Epidermal melanocyte (primary cell): ENCODE data around the gene DNAJC30.

Experiments
- DNase-seq: peaks from one replicate; pipeline ENCODE4 v3.0.0; 2011; ENCODE audit warnings: low spot score; ENCODE audit not compliant: insufficient read length

Gene DNAJC30

DNA sequence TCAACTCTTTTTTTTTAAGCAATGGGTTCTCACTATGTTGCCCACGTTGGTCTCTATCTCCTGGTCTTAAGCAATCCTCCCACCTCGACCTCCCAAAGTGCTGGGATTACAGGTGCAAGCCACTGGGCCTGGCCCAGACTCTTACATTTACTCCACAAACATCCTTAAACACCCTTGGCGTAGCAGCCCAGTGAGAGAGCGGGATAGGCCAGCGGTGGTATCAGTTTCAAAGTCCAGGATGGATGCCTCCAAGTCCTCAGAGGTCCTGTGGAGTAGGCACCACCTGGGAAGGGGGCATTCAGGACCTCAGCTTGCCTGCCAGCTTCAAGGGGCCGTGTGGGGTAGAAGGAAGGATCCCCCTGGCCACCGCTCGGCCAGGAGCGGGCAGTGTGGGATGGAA, 33.7 kb downstream of the DNAJC30 start:
- DNase-seq: no peak

DNA sequence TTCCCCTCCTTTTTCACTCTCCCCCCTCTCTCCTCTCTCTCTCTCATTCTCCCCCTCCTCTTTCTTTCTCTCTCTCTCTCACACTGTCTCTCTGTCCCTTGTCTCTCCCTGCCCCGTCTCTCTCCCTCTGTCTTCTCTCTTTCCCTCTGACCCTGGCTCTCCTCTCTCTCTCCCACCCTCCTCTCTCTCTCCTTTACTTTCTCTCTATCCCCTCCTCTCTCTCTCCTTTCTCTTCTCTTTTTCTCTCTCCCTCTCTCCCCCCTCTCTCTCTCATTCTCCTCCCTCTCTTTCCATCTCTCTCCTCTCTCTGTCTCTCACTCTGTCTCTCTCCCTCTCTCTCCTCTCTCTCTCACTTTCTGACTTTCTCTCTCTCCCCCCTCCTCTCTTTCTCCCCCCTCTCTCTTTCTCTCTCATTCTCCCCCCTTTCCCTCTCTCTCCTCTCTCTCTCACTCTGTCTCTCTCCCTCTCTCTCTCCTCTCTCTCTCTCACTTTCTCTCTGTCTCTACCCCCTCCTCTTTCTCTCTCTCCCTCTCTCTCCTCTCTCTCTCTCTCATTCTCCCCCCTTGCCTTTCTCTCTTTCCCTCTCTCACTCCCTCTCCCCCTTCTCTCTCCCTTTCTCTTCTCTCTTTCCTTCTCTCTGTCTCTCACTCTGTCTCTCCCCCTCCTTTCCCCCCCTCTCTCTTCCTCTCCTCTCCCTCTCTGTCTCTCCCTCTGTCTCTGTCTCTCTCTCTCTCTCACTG, 34.5 kb downstream of the DNAJC30 start:
- no peak for DNase-seq

DNA sequence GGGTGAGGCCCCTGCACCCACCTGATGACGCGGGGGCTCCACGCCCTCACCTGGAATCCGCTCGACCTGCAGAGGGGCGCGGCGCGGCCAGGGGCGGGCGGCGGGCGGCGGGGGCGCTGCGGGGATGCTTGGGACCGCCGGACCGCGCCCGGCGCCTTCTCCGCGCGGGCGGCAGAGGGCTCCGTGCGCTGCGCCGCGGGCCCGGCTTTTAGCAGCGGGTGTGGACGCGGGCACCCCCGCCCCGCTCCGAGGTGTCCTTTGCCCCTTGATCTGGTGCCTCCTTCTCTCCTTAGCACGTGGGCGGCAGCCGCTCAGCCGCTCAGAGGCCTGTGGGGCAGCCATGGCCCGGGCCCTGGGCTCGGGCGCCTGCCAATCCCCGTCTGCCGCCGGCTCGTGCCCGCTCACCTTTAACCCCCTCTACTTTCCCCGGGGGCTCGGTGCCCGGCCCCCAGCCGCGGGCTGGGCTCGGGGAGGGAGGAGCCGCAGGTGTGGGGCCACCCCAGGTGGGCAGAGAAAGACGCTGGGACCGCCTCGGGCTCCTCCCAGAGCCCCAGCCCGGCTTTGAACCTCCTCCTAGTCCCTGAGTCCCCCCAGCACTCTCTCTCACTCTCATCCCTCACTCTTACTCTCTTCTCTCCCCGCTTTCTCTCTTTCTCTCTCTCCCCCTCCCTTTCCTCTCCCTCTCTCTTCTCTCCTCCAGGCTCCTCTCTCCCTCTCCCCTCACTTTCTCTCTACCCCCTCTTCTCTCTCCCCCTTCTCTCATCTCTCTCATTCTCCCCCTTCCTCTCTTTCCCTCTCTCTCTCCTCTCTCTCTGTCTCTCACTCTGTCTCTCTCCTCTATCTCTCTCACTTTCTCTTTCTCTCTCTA, 35.3 kb downstream of the DNAJC30 start:
- no peak for DNase-seq

DNA sequence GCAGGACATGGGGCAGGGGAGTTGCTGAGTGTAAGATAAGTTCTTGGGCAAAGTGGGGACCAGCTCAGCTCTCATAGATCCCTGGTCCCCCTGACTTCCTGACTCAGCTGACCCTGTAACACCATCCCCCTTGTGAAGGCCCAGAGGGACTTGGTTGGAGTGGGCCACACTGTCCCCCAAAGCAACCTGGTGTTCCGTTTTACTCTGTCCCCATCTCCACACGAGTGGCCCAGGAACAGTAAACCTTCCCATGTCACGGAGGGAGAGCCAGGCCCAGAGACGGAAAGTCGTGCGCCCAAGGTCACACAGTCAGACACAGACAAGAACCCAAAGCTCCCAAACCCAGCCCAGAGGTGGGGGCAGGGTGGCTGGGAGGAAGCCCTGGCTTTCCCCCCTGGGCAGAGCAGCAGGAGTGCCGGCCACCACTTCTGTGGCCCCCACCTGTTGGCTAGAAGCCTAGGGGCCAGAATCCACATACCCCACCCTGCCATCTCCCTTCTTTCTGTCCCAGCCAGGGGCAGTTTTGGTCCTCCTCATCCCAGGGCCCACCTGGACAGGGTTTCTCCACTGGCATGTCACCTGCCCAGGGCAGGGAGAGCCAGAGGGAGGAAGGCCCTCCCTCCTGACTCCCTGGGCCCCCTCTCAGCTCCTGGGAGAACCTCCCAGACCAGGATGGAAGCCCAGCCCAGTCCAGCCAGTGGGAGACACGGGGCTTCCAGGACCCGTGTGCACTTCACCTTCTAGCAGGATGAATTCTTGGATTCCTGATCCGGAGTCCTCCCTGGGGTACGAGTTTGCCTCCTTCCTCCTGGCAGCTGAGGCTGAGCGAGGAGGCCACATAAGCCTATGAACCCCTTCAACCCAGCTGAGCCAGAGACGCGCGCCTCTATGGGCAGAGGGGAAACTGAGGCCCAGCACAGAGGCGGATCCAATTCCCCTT, 36.2 kb downstream of the DNAJC30 start:
- DNase-seq: no peak

DNA sequence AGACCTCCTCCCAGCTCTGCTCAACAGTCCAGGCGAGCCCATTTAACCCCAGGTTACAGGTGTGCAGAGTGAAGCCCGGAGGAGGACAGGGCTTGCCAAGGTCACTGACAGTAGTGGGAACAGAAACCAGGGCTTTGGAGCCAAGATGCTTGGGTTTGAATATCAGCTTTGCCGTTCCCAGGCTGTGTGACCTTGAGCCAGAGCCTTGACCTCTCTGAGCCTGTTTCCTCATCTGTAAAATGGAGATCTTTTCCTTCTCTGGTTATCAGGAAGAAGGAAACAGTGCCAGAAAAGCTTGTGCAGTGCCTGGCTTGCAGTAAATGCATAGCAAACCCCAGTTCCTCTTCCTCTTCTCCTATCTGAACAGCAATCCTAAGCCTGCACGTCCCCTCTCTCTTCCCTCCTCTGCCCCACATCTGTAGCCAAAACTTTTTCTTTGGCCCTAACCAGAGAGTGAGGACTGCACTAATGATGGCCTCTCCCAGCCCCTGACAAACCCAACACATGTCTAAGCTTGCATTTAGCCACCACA, 37.5 kb downstream of the DNAJC30 start:
- DNase-seq: no peak

DNA sequence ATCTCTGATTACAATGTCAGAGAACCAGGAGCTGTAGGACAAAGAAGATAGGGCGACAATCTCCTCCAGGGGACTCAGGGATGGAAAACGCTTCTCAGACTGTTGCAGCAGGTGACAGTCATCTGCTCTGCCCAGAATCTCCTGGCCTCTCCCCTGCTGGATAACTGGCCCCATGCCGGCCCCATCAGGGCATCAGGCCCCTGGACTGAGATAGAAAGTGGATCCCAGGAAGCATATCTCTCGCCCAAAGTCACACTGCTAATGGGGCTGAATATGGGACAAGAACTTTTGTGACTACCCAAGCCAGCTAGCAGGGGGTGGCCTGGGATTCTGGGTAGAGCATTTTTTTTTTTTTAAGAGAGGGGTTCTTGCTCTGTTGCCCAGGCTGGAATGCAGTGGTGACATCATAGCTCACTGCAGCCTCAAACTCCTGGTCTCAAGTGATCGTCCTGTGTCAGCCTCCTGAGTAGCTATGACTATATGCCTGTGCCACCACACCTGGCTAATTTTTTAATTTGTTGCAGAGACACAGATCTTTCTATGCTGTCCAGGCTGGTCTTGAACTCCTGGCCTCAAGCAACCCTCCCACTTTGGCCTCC, 38.5 kb downstream of the DNAJC30 start:
- no peak for DNase-seq

DNA sequence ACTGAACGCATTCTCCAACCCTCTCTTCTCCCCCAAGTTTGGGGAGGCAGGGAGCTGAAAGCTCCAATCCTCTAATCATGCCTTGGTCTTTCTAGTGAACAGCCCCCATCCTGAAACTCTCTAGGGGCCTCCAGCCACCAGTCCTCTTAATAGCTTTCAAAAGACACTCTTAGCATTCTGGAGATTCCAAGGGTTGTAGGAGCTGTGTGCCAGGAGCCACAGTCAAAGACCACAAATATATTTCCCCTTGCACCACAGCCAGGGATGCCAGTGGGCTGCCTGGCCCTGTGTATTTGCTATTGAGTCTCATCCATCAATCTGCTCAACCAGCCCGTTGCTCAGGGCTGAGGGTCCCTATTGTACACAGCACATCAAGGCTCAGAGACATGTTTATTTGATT, 40.4 kb downstream of the DNAJC30 start:
- DNase-seq: no peak

DNA sequence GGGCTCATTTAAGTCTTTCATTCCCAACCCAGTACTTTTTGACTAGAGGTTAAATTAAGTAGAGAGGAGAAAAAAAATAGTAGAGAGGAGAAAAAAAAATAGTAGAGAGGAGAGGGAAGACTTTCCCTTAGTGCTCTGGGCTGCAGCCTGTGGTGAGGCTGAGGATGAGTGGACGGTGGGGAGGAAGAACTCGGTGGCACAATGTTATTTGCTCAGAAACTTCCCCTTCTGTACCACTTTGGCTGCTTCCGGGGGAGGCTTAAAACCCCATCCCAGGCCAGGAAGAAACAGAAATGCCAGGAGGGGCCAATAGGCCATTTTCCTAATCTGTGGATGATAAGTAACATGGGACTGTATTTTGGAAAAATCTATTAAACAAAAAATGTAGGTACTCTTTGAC, 44.3 kb downstream of the DNAJC30 start:
- DNase-seq: no peak

DNA sequence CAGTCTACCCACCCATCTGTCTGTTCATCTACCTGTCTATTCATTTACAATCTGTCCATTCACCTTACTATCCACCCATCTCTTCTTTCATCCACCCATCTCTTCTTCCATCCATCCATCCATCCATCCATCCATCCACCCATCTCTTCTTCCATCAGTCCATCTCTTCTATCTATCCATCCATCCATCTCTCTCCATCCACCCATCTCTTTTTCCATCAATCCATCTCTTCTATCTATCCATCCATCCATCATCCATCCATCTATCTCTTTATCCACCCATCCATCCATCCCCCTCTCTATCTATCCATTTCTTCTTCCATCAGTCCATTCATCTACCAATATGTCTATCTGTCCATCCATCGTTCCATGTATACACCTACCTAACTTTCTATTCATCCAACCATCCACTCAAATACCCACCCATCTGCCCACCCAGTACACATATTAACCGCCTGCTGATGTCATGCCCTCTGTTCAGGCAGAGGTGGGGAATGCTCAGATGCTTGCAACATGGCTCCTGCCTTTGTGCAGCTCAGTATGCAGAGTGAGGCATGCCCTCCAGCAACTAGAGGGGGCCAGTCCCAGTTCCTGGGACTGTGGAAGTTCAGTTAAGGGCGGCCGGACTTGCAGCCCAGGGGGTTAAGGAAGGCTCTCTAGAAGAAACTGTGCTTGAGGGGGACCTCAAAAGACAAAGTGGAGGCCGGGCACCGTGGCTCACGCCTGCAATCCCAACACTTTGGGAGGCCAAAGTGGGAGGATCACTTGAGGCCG, 47.6 kb downstream of the DNAJC30 start:
- no peak for DNase-seq

DNA sequence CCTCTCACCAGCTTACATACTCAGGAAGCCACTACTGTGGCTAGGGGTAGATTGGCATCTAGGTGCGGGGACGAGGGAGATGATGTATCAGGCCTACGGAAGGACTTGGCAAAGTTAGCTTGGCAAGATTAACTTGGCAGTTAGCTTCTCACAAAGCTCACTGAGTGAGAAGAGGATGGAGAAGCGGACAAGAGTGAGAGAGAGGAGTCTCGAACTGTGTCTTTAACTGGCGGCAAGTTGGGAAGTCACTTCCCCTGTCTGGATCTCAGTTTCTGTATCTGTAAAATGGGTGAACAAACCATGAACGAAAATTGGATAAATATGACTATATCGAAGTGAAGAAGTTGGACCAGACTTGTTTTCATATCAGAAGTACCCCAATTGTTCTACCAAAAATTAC, 49.4 kb downstream of the DNAJC30 start:
- no peak for DNase-seq

DNA sequence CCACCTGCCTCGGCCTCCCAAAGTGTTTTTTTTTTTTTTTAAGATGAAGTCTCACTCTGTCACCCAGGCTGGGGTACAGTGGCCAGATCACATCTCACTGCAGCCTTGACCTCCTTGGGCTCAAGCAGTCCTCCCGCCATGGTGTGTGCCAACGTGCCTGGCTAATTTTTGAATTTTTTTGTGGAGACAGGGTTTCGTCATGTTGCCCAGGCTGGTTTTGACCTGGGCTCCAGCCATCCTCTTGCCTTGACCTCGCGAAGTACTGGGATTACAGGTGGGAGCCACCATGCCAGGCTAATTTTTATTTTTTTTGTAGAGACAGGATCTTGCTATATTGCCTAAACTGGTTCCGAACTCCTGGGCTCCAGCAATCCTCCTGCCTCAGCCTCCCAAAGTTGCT, 49.9 kb downstream of the DNAJC30 start:
- DNase-seq: no peak

DNA sequence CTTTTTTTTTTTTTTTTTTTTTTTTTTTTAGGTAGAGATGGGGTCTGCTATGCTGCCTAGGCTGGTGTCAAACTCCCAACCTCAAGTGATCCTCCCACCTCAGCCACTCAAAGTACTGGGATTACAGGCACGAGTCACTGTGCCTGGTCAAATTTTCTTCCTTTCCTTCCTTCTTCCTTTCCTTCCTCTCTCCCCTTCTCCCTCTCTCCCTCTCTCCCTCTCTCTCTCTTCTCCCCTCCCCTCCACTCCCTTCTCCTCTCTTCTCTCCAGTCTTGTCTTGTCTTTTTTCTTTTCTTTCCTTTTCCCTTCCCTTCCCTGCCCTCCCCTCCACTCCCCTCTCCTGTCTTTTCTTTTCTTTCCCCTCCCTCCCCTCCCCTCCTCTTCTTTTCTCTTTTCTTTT, 51.7 kb downstream of the DNAJC30 start:
- no peak for DNase-seq
